Adrenal gland (tissue), 12 donors: ENCODE measurements around the gene ZP4. TPM values are rescaled to one million over a fixed set of nuclear protein-coding genes. Genes with fewer than 3 reads are reported as not detected.

Source experiments
- DNase-seq, 7 donors: peaks; one replicate each; pipeline ENCODE4 v3.0.0-alpha.2; 2019 to 2020
- H3K27ac ChIP-seq, 5 donors: fragments of 200-600 bp; sonication (generic) in 4 of 5; 1 replicate in 3 of 5; 2 replicates in 2 of 5; pipeline versions ENCODE4 v1.5.1 to v1.8.0; 2016 to 2020; ENCODE audit warnings: mild to moderate bottlenecking in 1 of 5
- H3K27me3 ChIP-seq: fragments of 200-600 bp; 2 replicates; pipeline ENCODE4 v1.8.0; 2021
- H3K36me3 ChIP-seq, 2 donors: fragments of 200-600 bp; replicated peaks in 1 of 2; 1 replicate in 1 of 2; 2 replicates in 1 of 2; pipeline versions ENCODE4 v1.5.1 to v1.8.0; 2018 to 2022
- H3K4me1 ChIP-seq, 2 donors: fragments of 200-600 bp; replicated peaks in 1 of 2; 1 replicate in 1 of 2; 2 replicates in 1 of 2; pipeline versions ENCODE4 v1.5.1 to v1.8.0; 2018 to 2021
- H3K4me3 ChIP-seq, 4 donors: fragments of 200-600 bp; sonication (generic) in 3 of 4; one replicate each; pipeline ENCODE4 v1.5.1; 2016 to 2018
- H3K9me3 ChIP-seq, 3 donors: fragments of 200-600 bp; sonication (generic) in 1 of 3; replicated peaks in 1 of 3; 1 replicate in 2 of 3; 2 replicates in 1 of 3; pipeline versions ENCODE4 v1.5.1 to v1.8.0; 2016 to 2021
- CTCF ChIP-seq, 6 experiments: fragments of 450-650 bp in 4 of 6; fragments of 200-600 bp in 2 of 6; sonication (generic) in 1 of 6; IDR thresholded peaks; 1 replicate in 5 of 6; 2 replicates in 1 of 6; pipeline versions ENCODE4 v1.5.1 to v1.8.0; 2016 to 2021; ENCODE audit warnings: antibody characterized with exemption in 6 of 6, mild to moderate bottlenecking in 2 of 6, moderate library complexity in 1 of 6
- POLR2A ChIP-seq, 2 donors: fragments of 450-650 bp; IDR thresholded peaks; one replicate each; pipeline ENCODE4 v1.6.1; 2017; ENCODE audit warnings: antibody characterized with exemption in 2 of 2, mild to moderate bottlenecking in 2 of 2, moderate library complexity in 1 of 2
- WGBS, 4 donors: extraction: QIAGEN DNeasy Blood & Tissue Kit in 2 of 4; methylation state at CpG; one replicate each; pipeline versions ENCODE4 v1.1.5 to v1.1.7; 2013 to 2017; 5-methylcytosine and 5-hydroxymethylcytosine counted together
- intact Hi-C, 2 donors: fragments of 100-400 bp; cut with DNase I; formaldehyde crosslinking; loops; one replicate each; pipeline versions ENCODE4 v1.14.1 to v1.15.0; 2022 to 2023
- polyA plus RNA-seq, 3 donors: library from polyadenylated mRNA; stranded (reverse); fragments of 200-250 nt in 2 of 3; fragments of 350-450 nt in 1 of 3; fragmentation: Illumina TruSeq in 1 of 3; extraction: RNeasy Lipid Tissue Mini Kit (QIAGEN cat#74804) in 1 of 3; gene quantifications; one replicate each; pipeline ENCODE4 v1.2.3, GENCODE V29; 2013 to 2014
- total RNA-seq, 9 donors: library from RNA; depleted of rRNA in 4 of 9; stranded (reverse); fragments of >200 nt in 4 of 9; fragments of 120-200 nt in 1 of 9; fragmentation: NEBNext Ultra II Directional in 1 of 9; extraction: Animal tissue kit (Norgen Biotek cat#: 25700) in 1 of 9; gene quantifications; one replicate each; pipeline versions ENCODE4 v1.1.0 to v1.2.4, GENCODE V29; 2013 to 2023
- donor health status: healthy with polysubstance abuse.
- donor health status: Bipolar disorder and iron deficiency.
- donor health status: DM: yes; HTN: yes; CAD: no.
- donor health status: DM: no; HTN: no; CAD: no.
- donor health status: DM: no; HTN: no; CAD: no.
- donor health status: DM: yes; HTN: yes; CAD: no.

The ZP4 gene
- total and polyA plus RNA-seq, 12 donors = not detected

- H3K4me1 ChIP-seq = no peaks in the 10 kb centered on the region
- TF ChIP-seq CTCF (IDR thresholded peaks at IDR 0.05) = no peak
- TF ChIP-seq POLR2A (IDR thresholded peaks at IDR 0.05) = no peak
- H3K9me3 ChIP-seq = no peaks in the 10 kb centered on the region
- H3K27ac ChIP-seq = no peak overlapping the region
- intact Hi-C loops = no loop called here
- no peaks in the 10 kb centered on the region for H3K36me3 ChIP-seq
- no peak overlapping the region for H3K4me3 ChIP-seq
- H3K27me3 ChIP-seq = no peaks in the 10 kb centered on the region
- no peak for DNase-seq
- WGBS, 4 donors = 68 to 70% (median 69%) methylated on average over 2 of the region's 2 CpGs
These were observed 544 bp upstream of the ZP4 start for GRCh38 chr1:237891266-237891665.

GRCh38 chr1:237890416-237890815, 306 bp downstream of the ZP4 start:
- H3K4me1 ChIP-seq = no peaks in the 10 kb centered on the region
- H3K36me3 ChIP-seq = no peaks in the 10 kb centered on the region
- DNase-seq = no peak
- WGBS, 4 donors = 67 to 78% (median 74%) methylated on average over 7 of the region's 7 CpGs
- intact Hi-C loops = no loop called here
- no peak overlapping the region for H3K27ac ChIP-seq
- TF ChIP-seq POLR2A (IDR thresholded peaks at IDR 0.05) = no peak
- no peak for TF ChIP-seq CTCF (IDR thresholded peaks at IDR 0.05)
- H3K9me3 ChIP-seq = no peaks in the 10 kb centered on the region
- no peaks in the 10 kb centered on the region for H3K27me3 ChIP-seq
- H3K4me3 ChIP-seq = no peak overlapping the region

- 72 to 84% (median 80%) methylated on average over 4 of the region's 4 CpGs for WGBS, 4 donors
- Histone ChIP-seq H3K9me3 (no peaks in the 10 kb centered on the region), H3K27me3 (no peaks in the 10 kb centered on the region), H3K36me3 (no peaks in the 10 kb centered on the region), H3K27ac (no peak overlapping the region), H3K4me3 (no peak overlapping the region), H3K4me1 (no peaks in the 10 kb centered on the region)
- no peak for TF ChIP-seq CTCF (IDR thresholded peaks at IDR 0.05)
- no peak for DNase-seq
- intact Hi-C loops = no loop called here
These were observed 2.6 kb downstream of the ZP4 start for GRCh38 chr1:237888143-237888542.

- intact Hi-C loops = no loop called here
- Histone ChIP-seq H3K4me3 (no peak overlapping the region), H3K9me3 (no peaks in the 10 kb centered on the region), H3K36me3 (no peaks in the 10 kb centered on the region), H3K27ac (no peak overlapping the region), H3K27me3 (no peaks in the 10 kb centered on the region), H3K4me1 (no peaks in the 10 kb centered on the region)
- TF ChIP-seq CTCF (IDR thresholded peaks at IDR 0.05) (no peak), POLR2A (IDR thresholded peaks at IDR 0.05) (no peak)
- WGBS, 4 donors = 78 to 82% (median 80%) methylated on average over 4 of the region's 4 CpGs
- DNase-seq = no peak
These were observed 3.2 kb downstream of the ZP4 start for GRCh38 chr1:237887542-237887941.
